Measurements from ENCODE around the gene ACTRT2.
A peak's percentile ranks its signal among the peaks of the same experiment; 100 is the strongest.

The ACTRT2 gene

GRCh38 chr1:3033040-3033789 is 11.9 kb downstream of the ACTRT2 start:
- peak; percentile 19 for DNase-seq

- DNase-seq = no peak
Measured at GRCh38 chr1:3033790-3034090, 12.5 kb downstream of the ACTRT2 start.

- DNase-seq = no peak
Measured at GRCh38 chr1:3034162-3034561, 12.9 kb downstream of the ACTRT2 start.

- DNase-seq = no peak
Measured at GRCh38 chr1:3034728-3035562, 13.7 kb downstream of the ACTRT2 start.

GRCh38 chr1:3035563-3036446 is 14.5 kb downstream of the ACTRT2 start:
- no peak for DNase-seq

- DNase-seq = no peak
Measured at GRCh38 chr1:3036447-3037280, 15.4 kb downstream of the ACTRT2 start.

GRCh38 chr1:3037281-3038040 is 16.2 kb downstream of the ACTRT2 start:
- DNase-seq = no peak

- DNase-seq = no peak
Measured at GRCh38 chr1:3038113-3038551, 16.9 kb downstream of the ACTRT2 start.

GRCh38 chr1:3038571-3039181 is 17.4 kb downstream of the ACTRT2 start:
- DNase-seq = no peak

GRCh38 chr1:3040004-3040403 is 18.7 kb downstream of the ACTRT2 start:
- DNase-seq = no peak

- no peak for DNase-seq
Measured at GRCh38 chr1:3042481-3042880, 21.2 kb downstream of the ACTRT2 start.

GRCh38 chr1:3049164-3049563 is 27.9 kb downstream of the ACTRT2 start:
- no peak for DNase-seq

- DNase-seq = no peak
Measured at GRCh38 chr1:3049905-3050304, 28.6 kb downstream of the ACTRT2 start.

- DNase-seq = no peak
Measured at GRCh38 chr1:3050603-3051002, 29.3 kb downstream of the ACTRT2 start.

GRCh38 chr1:3051270-3052268 is 30.3 kb downstream of the ACTRT2 start:
- DNase-seq = no peak

- DNase-seq = no peak
Measured at GRCh38 chr1:3052501-3052900, 31.2 kb downstream of the ACTRT2 start.

GRCh38 chr1:3053366-3053980 is 32.2 kb downstream of the ACTRT2 start:
- DNase-seq = no peak

- DNase-seq = no peak
Measured at GRCh38 chr1:3053986-3054385, 32.7 kb downstream of the ACTRT2 start.

GRCh38 chr1:3054474-3054873 is 33.2 kb downstream of the ACTRT2 start:
- no peak for DNase-seq

Data from stimulated activated CD4-positive, alpha-beta T cell treated with anti-CD3 and anti-CD28 coated beads, Interleukin-1b, Interleukin-23, amount 100 ng/mL, for 48 hours (primary cell).